NCI-H2029 treated with DMSO at 0.1 percent for 48 hours (cell line): ENCODE data around the gene TTLL9.

ENCODE experiments used
- DNase-seq: peaks from one replicate; lab custom pipeline; 2025; lab: John Stamatoyannopoulos, UW

TTLL9 gene

GRCh38 chr20:31857861-31858759, 12.3 kb upstream of the TTLL9 start:
- no peak for DNase-seq

- no peak for DNase-seq
Measured at GRCh38 chr20:31858760-31859083, 11.7 kb upstream of the TTLL9 start.

DNA sequence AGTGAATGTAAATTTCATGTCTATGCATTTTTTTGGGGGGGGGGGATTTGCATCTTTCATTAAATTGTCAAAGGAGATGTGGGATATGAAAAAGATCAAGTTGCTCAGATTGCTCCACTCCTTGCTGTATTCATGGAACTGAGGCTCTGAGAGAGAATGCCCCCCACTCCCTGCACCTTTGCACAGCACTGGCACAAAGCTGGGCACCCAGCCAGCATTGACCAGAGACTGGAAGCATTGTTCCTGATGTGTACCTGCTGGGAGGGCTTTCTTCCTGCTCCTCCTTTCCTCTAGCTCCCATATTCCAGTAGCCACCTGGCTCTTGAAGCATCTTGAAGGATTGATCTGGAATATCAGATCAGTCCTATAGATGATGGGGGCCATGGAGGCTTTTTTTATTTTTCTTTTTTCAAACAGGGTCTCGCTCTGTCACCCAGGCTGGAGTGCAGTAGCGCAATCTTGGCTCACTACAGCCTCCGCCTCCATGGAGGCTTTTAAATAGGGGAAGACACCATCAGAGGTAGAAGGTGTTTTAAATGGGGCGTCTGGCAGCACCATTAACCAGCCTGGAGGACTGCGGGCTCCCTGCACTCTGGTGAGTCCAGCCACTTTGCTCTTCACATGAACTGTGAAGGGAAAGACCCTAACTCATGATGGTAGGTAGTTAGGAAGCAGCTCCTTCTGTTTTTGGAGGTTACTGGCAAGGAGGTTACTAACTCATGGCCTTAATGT, 11.0 kb upstream of the TTLL9 start:
- DNase-seq: no peak

DNA sequence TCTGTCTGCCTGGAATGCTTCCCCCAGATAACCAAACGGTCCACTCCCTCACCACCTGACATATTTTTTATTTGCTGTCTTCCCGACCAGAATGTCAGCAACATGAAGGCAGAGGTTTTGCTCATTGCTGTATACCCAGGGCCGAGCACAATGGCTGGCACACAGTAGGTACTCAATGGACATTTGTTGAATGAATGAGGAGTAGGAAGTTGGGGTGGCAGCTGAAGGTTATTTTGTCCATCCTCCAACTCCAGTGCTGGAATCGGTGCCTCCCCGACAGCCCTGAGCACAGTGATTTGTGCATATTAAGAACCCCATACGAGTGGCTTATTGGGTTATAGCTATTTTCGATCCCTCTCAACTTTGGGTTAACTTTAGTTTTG, 10.4 kb upstream of the TTLL9 start:
- no peak for DNase-seq

DNA sequence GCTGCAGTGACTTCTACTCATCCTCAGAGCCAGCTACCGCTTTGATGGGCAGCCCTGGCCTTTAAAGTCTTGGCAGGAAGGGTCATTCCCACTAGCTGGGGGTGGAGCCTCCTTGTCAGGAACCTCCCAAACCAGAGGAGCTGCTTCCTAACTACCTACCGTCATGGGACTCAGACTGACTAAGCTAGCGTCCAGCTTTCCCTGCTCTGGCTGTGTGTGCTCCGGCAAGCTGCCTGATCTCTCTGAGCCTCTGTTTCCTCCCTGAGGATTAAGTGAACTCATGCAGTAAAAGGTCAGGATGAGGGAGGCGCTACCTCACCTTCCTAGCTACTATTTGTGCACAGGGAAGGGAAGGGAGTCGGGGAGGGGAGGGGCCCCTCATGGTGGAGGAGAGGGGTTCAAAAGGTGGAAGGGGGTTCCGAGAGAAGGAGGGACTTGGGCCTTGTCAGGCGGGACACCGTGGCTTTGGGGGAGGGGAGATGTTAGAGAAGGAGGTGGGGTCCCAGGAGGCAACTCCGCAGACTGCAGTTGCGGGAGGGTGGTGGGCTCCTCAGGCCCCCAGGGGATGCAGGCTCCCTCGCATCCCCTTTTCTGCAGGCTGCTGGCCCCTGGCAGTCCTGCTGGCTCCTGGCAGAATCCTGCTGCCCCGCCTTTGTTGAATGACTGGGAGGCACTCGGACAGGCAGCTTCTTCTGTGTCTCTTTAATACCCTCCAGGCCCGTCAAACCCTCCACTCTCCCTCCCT, 9.9 kb upstream of the TTLL9 start:
- no peak for DNase-seq

GRCh38 chr20:31861135-31861384, 9.4 kb upstream of the TTLL9 start:
- DNase-seq: no peak

GRCh38 chr20:31861385-31862156, 8.9 kb upstream of the TTLL9 start:
- DNase-seq: peak; percentile 58

- no peak for DNase-seq
Measured at GRCh38 chr20:31862157-31862470, 8.3 kb upstream of the TTLL9 start.

DNA sequence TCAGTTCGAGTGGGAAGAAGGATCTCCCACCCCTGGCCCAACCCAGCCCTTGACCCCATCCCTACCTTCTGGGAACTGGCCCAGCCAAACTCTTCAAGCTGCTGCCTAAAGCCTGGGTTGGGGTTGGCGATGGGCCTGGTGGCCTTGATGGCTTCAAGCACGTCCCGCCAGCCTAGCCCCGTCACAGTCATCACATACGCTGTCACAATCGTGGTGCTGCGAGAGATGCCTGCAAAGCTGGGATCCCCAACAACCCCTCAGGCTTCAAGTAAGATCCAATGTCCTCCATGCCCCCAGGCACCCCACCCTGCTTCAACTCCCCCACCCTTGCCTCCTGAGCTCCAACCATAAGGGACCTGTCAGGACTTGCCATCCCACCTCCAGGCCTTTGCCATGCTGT, 7.9 kb upstream of the TTLL9 start:
- DNase-seq: no peak

GRCh38 chr20:31863296-31864085, 6.9 kb upstream of the TTLL9 start:
- no peak for DNase-seq

GRCh38 chr20:31864521-31865400, 5.7 kb upstream of the TTLL9 start:
- no peak for DNase-seq

DNA sequence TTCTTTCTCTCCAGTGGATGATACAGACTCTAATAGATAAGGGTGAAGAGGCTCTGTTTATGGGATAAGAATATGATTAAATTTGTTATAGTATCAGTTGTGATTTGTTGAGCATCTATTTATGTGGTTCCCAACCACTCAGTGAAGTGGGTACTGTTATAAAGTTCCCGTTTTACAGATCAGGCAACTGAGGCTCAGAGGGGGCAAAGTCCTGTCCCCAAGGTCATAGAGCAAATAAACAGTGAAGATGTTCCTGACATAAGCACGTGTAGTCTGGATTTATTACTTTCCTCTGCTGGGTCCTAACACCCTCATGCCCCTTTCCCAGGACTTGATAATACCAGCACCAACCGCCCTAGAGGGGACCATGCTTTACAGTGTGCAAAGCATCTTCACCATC, 4.2 kb upstream of the TTLL9 start:
- DNase-seq: no peak

GRCh38 chr20:31868853-31869672, 1.4 kb upstream of the TTLL9 start:
- DNase-seq: no peak

- no peak for DNase-seq
Measured at GRCh38 chr20:31869673-31869941, 827 bp upstream of the TTLL9 start.

DNA sequence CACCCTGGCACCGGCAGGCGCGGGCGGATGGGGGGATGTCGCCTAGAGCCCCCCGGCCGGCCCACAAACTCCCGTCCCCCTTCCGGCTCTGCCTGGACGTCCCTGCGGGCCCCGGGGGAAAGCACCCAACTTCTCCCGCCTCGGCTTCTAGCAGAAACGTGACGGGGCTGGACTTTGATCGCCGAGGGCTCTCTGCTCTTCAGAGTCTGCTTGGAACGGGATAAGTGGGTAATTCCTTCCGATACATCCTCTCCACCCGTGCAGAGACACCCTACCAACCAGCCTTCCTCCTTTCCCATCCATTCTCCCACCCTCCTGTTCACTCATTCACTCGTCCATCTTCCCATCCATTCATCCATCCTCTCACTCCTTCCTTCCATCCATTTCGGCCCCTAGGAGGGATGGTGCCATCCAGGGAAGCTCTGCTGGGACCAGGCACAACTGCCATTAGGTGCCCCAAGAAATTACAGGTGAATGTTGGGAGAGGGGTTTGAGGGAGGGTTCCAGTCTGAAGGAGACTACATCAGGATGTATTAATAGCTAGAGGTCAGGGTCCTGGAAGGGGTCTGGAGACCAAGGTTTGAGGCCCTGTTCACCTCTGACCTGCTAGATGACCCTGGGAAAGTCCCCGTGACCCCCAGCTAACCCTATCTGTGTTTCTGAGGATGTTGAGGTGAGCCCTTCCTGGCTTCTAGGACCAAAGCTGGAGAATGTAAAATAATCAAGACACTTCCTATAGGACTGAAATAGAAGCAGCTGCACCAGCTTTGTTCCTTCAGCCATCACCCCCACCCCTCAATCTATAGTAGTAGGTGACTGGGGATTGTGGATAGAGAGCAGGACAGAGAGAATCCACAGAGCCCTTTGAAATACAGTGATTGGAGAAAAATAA, 538 bp downstream of the TTLL9 start:
- DNase-seq: no peak

DNA sequence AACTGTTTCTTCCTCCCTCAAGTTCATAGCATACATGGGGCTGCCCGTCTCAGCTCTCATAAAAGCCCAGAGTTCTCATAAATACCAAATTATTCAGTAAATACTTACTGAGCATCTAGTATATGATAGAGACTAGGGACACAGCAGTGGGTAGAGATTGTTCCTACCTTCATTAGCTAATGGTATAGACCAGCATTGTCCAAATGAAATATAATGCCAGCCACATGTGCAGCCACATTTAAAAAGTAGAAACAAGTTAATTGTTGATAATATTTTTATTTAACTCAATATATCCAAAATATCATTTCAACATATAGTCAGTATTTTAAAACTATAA, 1.2 kb downstream of the TTLL9 start:
- DNase-seq: no peak

DNA sequence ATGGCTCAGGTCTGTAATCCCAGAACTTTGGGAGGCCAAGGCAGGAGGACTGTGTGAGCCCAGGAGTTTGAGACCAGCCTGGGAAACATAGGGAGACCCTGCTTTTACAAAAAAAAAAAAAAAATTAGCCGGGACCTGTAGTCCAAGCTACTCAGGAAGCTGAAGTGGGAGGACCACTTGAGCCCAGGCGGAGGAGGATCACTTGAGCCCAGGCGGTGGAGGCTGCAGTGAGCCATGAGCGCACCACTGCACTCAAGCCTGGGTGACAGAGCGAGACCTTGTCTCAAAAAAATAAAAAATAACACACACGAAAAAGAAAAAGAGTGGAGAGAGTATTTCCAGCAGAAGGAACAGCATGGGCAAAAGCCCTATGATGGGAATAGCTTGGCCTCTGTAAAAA, 2.0 kb downstream of the TTLL9 start:
- no peak for DNase-seq

DNA sequence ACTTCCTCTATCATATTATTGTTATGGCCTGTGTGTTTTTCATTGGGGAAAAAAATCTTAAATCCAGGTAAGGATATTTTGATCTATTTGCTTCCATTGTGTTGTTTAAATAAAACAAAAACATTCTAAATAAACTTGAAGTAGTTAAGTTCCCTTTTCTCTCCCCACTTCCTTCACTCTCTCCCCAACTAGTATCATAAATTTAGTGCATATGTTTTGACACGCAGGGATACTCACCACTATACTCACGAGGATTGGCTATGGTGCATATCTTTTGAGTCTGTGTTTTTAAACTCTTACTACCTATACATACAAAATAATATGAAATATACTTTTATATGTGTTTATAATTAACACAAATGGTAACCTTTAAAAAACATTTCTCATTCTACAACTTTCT, 5.2 kb downstream of the TTLL9 start:
- DNase-seq: no peak

DNA sequence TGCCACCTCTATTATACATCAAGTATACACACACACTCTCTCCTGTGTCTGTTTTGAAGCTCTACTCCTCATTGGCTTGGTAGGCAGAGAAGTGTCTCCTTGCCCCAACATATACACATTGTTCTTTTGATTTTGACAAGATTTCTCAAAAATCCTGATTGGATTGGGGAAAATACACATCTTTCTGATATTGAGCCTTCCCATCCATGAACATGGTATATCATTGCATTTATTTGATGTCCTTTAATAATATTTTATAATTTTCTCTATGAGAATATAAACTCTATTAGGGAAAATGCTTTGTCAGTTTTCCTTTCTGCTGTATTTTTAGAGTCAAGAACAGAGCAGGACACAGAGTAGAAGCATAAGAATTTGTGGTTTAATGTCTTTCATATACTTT, 7.2 kb downstream of the TTLL9 start:
- DNase-seq: no peak
